Sciatic nerve (tissue), 2 donors: ENCODE measurements around the gene BPIFB4. TPM values are rescaled to one million over a fixed set of nuclear protein-coding genes. Genes with fewer than 3 reads are reported as not detected.
A peak's percentile ranks its signal among the peaks of the same experiment; 100 is the strongest.
"Not testable (repeated sequence)": the region's sequence is repeated elsewhere in the genome, so short reads cannot be mapped to it uniquely, and the experiment has no call there.

ENCODE experiments used
- ATAC-seq: fragments of 200-7000 bp; cut with Tn5 transposase; one replicate; pipeline ENCODE4 v1.9.1; 2020; ENCODE audit warnings: mild to moderate bottlenecking, moderate library complexity
- DNase-seq: peaks from one replicate; pipeline ENCODE4 v3.0.0-alpha.2; 2020; ENCODE audit warnings: low spot score
- intact Hi-C: fragments of 100-400 bp; cut with DNase I; formaldehyde crosslinking; loops from one replicate; pipeline ENCODE4 v1.14.2; 2022
- total RNA-seq: library from RNA; stranded (reverse); fragmentation: NEBNext Ultra II Directional; extraction: Animal tissue kit (Norgen Biotek cat#: 25700); gene quantifications from one replicate; pipeline ENCODE4 v1.2.1, GENCODE V29; 2021
- donor health status: DM: no; HTN: no; CAD: no.
- donor health status: DM: no; HTN: no; CAD: no.

The BPIFB4 gene
- total RNA-seq, 1 donor from 2014 or later: not detected

DNA sequence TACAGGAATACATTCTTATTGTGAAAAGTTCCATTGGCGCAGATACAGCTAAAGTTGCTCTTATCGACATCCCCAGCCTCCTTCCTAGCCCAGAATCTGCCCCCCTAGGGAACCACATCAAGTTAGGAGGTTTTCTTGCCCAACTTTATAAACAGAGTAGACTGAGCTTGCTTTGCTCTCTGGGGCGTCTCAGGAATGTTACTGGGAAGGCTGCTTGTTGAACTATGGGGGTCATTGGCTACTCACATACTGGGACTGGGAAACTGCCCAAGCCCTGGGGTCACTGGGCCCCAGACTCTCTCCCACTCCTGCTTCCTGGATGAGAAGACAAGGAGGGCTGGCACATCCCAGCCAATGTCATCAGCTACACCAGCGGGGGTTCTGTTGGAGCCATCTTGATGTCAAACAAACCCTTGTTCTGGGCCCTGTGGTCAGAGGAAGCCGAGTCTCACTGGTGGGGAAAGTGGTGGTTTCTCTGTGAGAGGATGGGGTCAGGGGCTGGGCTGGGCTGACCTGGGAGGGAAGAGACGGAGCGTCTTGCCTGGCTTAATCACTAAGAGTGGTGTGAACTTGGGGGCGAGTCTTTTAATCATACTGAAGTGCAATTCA lies 26.0 kb downstream of the BPIFB4 start:
- intact Hi-C loops: no loop called here
- ATAC-seq (peak; percentile 85), DNase-seq (no peak)

GRCh38 chr20:33106058-33106620 lies 26.7 kb downstream of the BPIFB4 start:
- peak; percentile 81 for ATAC-seq
- DNase-seq, intact Hi-C loops: not testable (repeated sequence)

GRCh38 chr20:33108661-33109060 lies 29.2 kb downstream of the BPIFB4 start:
- intact Hi-C loops: no loop called here
- ATAC-seq (no peak), DNase-seq (no peak)

DNA sequence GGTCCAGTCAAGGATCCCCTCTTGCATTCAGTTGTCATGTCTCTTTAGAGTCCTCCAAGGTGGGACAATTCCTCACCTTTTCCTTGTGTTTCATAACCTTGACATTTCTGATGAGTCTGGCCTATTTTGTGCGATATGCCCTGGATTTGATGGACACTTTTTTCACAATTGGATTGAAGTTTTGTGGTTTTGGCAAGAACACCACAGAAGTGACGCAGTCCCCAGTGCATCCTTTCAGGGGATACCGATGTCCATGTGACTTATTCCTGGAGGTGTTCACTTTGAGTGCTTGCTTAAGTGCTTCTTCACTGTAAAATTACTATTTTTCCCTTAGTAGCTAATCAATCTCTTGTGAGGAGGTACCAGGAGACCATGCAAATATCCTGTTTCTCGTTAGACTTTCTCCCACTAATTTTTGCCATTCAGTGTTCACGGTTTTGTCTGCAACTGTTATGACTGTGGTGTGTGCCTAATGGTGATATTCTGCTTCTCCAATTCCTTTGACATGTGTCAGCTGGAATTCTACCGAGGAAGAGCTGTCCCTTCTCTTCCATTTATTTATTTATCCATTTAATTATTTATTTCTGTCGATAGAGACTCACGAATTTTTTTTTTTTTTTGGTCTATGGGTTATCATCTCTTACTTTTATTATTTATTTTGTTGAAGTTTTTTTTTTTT lies 30.8 kb downstream of the BPIFB4 start:
- intact Hi-C loops: no loop called here
- DNase-seq: no peak
- ATAC-seq: no peak

GRCh38 chr20:33111306-33111705 lies 31.9 kb downstream of the BPIFB4 start:
- DNase-seq (no peak), ATAC-seq (no peak)
- intact Hi-C loops: no loop called here

DNA sequence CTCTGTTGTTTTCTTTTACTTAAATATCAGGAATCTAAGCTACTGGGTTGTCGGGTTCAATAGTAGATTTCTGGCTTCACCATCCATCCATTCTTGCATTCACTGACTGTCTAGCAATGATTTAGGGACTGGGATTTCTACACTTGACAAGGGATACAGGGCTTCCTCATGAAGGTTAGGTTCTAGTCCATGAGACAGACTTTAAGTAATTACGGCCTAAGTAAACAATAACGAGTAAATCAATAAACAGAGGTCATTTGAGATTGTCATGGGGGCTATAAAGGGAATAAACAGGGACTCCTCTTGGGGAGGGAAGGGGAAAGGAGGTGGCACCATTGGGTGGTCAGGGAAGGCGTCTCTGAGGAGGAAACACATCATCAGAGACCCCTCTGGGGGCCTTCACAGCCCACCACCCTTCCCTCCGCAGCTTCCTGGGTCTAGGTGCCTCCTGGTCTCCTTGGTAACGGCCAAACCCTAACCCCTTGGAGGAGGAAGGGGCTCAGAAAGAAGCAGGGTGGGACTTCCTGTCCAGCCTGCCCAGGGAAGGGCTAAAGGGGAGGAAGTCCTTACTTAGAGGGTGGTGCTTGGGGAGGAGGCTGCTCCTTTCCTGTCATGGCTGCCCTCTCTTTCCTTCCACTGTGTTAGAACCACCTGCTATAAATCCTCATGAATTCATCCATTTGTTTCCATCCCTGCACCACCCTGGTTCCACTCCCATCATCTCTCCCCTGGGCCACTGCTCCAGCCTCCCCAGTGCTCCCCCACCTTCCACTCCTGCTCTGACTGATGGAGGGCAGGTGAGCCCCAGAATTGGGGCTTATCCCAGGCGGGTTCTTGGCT lies 33.3 kb downstream of the BPIFB4 start:
- no peak for DNase-seq
- intact Hi-C loops: no loop called here
- ATAC-seq: no peak

DNA sequence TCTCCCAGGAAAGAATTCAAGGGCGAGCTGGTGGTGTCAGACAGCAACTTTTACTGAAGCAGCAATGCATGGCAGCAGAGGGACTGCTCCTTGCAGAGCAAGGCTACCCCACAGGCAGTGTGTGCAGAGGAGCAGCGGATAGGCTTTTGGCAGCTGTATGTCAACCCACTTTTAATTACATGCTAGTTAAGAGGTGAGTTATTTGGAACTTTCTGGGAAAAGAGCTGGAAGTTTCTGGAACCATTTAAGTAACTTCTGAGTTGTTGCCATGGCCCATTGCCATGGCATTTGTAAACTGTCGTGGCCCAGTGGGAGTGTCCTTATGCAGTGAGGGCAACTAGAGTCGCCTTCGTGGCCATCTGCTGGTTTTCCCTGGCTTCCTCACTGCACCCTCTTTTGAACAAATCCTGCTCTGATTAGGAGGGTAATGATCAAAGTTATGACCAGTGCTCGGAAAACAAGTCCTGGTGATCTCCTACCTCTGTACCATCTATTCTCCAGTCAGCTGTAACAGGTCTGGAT lies 34.0 kb downstream of the BPIFB4 start:
- intact Hi-C loops: no loop called here
- DNase-seq (no peak), ATAC-seq (no peak)

- intact Hi-C loops, DNase-seq, ATAC-seq: not testable (repeated sequence)
These were observed 36.1 kb downstream of the BPIFB4 start for GRCh38 chr20:33115501-33115900.

DNA sequence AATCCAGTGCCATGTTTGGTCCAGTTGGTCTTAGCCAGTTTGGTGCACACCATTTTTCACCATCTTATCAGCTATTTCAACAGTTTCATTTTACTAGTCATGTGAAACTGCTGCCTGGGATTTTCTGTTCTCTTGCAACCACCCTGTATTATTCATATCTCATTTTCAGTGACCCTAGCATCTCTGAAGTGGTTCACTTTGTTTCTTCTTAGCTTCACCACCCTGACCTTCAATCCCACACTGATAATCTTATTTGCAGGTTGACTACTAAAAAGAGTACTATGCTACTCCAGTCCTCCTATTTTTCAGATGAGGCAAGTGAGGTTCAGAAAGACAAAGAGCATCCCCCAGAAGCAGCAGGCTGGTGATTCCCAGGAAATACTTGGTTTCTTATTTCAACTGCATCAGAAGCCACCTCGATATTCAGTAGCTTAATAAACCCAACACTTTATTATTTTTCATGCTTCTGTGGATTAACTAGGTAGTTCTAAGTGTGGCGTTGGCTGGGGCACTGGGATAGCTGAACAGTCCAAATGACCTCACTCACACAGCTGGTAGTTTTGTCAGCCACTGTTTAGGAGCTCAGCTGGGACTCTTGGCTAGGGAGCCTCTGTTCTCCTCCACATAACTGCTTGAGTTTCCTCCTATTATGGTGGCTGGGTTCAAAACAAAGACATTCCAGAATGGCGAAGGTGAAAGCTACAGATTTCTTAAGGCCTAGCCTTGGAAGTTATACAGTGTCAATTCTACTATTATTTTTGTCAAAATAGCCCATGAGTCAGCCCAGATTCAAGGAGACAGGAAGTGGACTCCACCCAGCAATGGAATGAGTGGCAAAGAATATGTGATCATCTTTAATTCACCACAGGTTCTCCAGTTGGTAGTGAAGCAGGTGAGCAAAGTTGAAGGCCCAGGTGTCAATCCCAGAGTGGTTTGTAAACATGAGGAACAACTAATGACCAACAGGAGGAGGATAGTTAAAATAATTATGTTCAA lies 40.6 kb downstream of the BPIFB4 start:
- intact Hi-C loops: no loop called here
- DNase-seq: no peak
- ATAC-seq: no peak

GRCh38 chr20:33120934-33121333 lies 41.5 kb downstream of the BPIFB4 start:
- DNase-seq: no peak
- intact Hi-C loops: no loop called here

DNA sequence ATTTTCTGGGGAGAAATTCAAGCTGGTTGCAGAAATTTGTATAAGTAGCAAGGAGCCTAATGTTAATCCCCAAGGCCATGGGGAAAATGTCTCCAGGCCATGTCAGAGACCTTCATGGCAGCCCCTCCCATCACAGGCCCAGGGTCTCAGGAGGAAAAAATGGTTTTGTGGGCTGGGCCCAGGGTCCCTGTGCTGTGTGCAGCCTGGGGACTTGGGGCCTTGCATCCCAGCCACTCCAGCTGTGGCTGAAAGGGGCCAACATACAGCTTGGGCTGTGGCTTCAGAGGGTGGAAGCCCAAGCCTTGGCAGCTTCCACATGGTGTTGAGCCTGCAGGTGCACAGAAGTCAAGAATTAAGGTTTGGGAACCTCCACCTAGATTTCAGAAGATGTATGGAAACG lies 42.9 kb downstream of the BPIFB4 start:
- DNase-seq, ATAC-seq, intact Hi-C loops: not testable (repeated sequence)

More at GRCh38 chr20:33120934-33121333, 41.5 kb downstream of the BPIFB4 start:
- ATAC-seq: no peak

DNA sequence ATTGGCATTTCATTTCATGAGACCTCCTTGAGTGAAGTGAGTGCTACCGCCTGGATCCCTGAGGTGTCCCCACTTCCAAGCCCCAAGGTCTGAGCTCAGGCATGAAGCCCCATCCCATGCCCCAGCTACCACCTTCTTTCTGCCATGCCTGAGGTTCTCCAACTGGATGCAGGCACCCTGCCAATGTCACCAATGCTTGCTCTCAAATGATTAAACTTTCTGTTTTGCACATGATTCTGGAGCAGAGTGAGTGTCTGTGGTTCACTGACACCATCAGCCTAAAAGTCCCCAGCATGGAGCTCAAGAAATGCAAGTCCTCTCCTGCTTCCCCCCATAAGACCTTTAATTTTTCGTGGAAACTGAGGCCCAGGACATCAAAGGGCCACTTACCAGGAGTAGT lies 44.8 kb downstream of the BPIFB4 start:
- intact Hi-C loops: no loop called here
- DNase-seq (no peak), ATAC-seq (no peak)

DNA sequence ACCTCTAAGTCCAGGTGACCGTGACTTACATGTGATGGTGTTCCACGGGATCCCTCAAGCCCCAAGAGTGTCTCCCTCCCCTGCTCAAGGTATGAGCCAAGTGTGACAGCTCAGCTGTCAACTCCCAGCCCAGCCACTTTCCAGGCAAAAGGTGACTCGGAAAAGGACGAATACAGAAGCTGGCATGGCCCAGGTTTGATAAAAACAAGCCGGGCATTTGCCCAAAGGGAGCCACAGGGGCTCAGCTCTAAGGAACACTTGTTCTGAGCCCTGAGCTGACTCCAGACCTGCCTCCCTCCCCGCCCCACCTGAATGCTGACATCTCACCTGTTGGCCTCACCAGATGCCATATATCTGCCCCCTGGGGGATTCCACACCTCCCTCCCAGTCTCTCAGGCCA lies 45.6 kb downstream of the BPIFB4 start:
- DNase-seq (no peak), ATAC-seq (no peak)
- intact Hi-C loops: no loop called here

DNA sequence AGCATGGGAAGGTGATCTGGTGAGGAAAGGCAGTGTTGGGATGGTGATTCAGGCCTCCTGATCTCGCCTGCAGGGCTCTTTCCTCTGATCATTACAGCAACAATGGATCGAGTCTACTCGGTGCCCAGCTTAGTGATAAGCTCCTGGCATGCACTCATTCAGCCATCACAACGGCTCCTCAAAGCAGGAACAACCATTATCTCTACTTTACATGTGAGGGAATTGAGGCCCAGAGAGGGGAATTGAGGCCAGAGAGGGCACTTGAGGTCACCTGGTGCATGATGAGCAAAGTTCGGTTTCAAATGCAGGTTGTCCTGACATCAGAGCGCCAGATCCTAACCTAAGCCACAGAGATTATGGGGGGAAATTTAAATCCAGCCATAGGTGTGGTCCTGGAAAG lies 46.5 kb downstream of the BPIFB4 start:
- intact Hi-C loops: no loop called here
- ATAC-seq (no peak), DNase-seq (no peak)

GRCh38 chr20:33127422-33128097 lies 48.1 kb downstream of the BPIFB4 start:
- DNase-seq: no peak
- no peak for ATAC-seq
- intact Hi-C loops: no loop called here

DNA sequence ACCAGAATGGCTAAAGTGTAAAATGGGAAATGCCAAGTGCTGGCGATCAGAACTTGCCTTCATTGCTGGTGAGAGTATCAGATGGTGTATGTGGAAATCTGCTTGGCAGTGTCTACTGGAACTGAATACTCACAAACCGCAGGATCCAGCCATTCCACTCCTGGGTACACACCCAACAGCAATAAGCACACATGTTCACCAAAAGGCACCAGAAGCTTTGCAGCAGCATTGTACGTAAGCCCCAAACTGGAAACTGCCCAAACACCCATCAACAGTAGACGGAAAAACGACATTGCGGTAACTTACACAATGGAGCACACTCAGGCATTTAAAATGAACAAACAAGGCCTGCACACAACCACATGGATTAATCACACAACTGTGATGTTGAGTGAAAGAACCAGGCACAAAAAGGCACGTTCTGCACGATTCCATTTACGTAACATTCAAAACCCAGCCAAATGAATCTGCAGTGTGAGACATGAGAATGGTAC lies 51.2 kb downstream of the BPIFB4 start:
- DNase-seq: no peak
- intact Hi-C loops: no loop called here
- peak; percentile 46 for ATAC-seq

- intact Hi-C loops: no loop called here
- DNase-seq: no peak
- ATAC-seq: no peak
These were observed 52.6 kb downstream of the BPIFB4 start for GRCh38 chr20:33131949-33132473.
